Hippocampal formation (tissue), 2 donors: ENCODE data around the gene ATL2.
"Not testable (repeated sequence)": the region's sequence is repeated elsewhere in the genome, so short reads cannot be mapped to it uniquely, and the experiment has no call there.

ENCODE experiments used
- DNase-seq, 2 donors: peaks; one replicate each; lab custom pipeline; 2025; lab: John Stamatoyannopoulos, UW

The ATL2 gene

GRCh38 chr2:38274286-38275276 lies 102.5 kb downstream of the ATL2 start:
- DNase-seq, result peak; percentile 4 to 62

GRCh38 chr2:38271697-38272096 lies 105.4 kb downstream of the ATL2 start:
- DNase-seq, result no peak

DNA sequence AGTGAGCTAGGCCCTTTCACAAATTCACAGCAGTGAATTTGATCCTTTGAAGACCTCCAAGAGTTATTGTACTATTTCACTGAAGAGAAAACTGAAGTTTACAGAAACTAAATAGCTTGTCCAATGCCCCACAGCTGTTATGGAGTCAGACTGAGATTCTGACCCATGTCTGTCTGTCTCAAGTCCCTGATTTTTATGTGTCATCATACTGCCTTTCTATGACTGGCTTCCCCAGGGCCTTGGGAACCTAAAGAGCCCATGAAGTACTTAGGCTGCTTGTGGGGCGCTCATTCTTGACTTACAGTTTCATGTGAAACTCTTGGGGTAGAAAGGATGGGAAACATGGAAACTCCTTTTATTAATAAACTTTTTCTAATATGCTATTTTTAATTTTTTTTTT lies 107.7 kb downstream of the ATL2 start:
- no peak for DNase-seq

DNA sequence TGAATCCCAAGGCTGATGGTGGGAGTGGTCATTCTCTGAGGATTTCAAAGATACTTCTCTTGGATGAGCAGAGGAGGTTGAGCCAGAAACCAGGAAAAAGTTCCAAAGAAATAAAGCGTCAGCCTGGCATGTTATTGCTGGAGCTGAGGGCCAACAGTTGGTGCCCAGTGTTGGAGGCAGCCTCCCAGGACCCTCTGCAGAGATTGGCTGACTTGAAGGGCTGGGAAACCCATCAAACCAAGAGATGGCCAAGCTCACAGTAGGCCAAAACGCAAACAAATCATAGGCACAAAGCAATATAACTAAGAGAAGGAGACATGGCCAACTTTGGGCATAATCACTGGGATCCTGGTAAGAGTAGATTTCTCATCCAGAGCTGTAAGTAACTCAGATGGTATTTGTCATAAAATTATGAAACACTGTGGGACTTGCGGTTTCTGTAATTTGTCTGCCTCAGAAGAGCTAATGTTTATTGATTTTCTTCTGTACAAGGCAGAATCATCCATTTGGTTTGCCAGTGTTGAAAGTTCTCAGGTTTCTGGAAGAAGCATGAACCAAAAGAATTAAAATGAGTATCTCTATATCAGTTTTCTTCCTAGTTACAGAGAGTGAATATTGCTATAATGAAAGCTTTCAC lies 108.3 kb downstream of the ATL2 start:
- DNase-seq, result no peak

- no peak for DNase-seq
Measured at GRCh38 chr2:38268001-38268400, 109.1 kb downstream of the ATL2 start.

GRCh38 chr2:38267270-38267925 lies 109.7 kb downstream of the ATL2 start:
- no peak for DNase-seq

DNA sequence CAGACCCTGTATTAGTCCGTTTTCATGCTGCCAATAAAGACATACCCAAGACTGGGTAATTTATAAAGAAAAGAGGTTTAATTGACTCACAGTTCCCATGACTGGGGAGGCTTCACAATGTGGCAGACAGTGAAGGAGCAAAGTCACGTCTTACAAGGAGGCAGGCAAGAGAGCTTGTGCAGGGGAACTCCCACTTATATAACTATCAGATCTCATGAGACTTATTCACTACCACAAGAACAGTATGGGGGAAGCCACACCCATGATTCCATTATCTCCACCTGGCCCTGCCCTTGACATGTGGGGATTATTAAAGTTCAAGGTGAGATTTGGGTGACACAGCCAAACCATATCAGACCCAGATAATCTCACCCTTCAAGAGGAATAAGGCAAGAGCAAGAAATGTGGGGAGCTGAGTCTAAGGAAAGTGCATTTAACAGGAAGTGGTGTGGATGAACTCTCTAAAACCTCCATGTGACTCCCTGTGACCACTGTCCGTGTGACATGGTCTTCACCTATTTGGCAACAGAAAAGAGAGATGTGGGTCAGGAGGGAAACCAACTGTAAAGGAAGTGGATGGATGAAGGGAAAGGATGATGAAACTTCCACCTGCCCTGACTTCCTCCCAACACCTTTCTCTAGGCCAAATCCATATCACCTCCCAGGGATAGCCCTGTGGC lies 110.6 kb downstream of the ATL2 start:
- DNase-seq, result no peak

GRCh38 chr2:38265461-38265860 lies 111.6 kb downstream of the ATL2 start:
- DNase-seq, result no peak

GRCh38 chr2:38264396-38265221 lies 112.5 kb downstream of the ATL2 start:
- DNase-seq, result no peak

- no peak for DNase-seq
Measured at GRCh38 chr2:38263293-38263692, 113.8 kb downstream of the ATL2 start.

DNA sequence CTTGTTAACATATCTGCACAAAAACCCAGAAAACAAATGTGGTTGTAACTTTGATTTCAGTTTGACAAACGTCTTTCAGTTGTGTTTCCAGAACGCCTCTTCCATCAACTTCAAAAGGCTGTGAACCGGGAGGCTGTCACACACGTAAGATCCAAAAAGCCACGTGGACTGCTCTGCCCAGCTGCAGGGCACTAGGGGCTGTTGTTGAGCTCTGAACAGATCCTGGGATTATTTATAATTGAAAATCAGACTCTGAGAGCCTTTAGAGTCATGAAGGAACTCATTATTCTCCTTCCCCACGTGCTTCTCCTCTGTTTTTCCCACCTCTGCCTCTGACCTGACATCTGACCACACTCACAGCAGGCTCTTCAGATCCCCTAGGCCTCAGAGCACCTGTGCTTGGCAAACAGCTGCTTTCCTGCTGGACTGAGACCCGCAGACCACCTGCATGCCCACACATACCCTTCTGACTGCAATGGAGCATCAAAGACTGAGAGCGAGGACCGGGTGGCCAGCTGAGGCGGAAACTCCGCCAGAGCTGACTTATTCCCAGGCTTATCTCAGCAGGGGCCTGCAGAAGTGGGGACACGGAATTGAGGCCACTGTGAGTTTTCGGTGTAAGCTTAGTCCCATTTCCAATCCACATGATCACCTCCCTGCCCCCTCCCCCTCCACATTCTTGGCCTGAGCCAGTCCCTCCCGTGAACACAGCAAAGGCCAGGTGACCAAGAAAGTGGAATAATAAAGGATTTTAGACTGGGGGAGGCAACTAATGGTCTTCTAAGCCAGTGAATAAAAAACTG lies 114.8 kb downstream of the ATL2 start:
- DNase-seq, result no peak

GRCh38 chr2:38261569-38262068 lies 115.5 kb downstream of the ATL2 start:
- DNase-seq, result no peak

DNA sequence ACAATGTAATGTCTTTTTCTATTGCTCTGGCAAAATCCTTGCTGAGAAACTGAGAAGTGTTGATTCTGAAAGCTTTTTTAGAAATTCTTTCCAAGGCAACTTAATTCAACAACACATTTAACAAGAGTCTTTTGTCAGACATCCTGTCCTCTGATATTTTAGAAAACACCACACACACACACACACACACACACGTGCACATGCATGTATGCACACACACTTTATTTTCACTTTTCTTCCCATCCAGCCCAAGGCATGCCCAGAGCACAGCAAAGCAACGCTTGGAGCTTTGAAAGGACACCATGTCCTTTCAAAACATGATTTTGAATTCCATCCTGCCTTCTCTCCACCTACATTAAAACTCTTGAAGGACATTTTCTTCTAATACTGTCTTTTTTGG lies 116.1 kb downstream of the ATL2 start:
- no peak for DNase-seq

DNA sequence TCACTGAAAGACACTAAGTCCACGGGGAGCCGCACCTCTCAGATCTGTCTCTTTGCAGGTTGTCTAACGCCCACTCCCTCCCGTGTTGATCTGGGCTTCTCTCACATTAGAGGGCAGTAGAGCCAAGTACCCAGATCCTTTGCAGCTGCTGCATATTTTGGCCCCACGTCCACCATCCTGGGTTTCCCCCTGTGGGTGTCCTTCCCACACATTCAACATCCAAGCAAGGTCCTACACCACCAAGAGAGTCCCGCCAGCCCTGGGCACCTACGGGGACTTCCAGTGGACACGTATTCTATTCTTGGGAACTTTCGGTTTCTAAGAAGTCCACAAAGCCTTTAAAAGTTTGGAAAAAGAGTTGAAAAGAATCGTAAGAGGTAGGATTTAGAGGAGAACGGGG lies 116.6 kb downstream of the ATL2 start:
- no peak for DNase-seq

DNA sequence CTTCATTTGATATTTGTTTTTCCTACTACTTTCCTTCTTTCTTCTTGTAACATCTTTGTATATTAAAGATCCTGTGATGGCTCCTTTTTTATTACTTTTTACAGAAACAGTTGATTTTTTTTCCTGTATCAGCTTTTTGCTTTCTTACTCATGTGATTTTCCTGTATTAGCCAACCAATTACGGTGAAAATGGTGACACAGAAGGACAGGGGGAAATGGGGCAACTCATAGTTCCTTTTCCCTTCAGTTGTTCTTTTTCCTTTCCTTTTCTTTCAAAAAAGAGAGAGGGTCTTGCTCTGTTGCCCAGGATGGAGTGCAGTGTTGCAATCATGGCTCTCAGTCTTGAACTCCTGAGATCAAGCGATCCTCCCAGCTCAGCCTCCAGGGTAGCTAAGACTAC lies 117.8 kb downstream of the ATL2 start:
- DNase-seq, result no peak

DNA sequence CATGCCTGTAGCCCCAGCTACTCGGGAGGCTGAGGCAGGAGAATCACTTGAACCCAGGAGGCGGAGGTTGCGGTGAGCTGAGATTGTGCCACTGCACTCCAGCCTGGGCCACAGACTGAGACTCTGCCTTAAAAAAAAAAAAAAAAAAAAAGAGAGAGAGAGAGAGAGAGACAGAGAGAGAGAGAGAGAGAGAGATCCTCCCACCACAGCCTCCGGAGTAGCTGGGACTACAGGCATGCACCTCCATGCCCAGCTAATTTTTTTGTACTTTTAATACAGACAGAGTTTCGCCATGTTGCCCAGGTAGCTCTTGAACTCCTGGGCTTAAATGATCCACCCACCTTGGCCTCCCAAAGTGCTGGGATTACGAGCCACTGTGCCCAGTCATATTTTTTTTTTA lies 119.4 kb downstream of the ATL2 start:
- not testable (repeated sequence) for DNase-seq

GRCh38 chr2:38256610-38257009 lies 120.5 kb downstream of the ATL2 start:
- no peak for DNase-seq

GRCh38 chr2:38255211-38255610 lies 121.9 kb downstream of the ATL2 start:
- no peak for DNase-seq

DNA sequence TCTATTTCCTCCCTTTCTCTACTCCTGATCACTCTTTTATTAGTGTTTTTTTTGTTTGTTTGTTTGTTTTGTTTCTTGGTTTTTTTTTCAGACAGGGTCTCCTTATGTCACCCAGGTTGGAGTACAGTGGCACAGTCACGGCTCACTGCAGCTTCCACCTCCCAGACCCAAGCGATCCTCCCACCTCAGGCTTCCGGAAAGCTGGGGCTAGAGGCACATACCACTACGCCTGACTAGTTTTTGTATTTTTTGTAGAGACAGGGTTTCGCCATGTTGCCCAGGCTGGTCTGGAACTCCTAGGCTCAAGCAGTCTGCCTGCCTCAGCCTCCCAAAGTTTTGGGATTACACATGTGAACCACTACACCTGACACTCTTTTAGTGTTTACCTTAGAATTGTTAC lies 122.3 kb downstream of the ATL2 start:
- no peak for DNase-seq

- no peak for DNase-seq
Measured at GRCh38 chr2:38251940-38252339, 125.1 kb downstream of the ATL2 start.
